IPS-20b (cell line): Measurements from ENCODE around the gene NCOA4.

Source experiments
- H3K27ac ChIP-seq: one replicate; pipeline ENCODE4 v1.5.1; 2013; ENCODE audit warnings: low read length
- H3K27me3 ChIP-seq: 2 replicates; pipeline ENCODE4 v1.6.1; 2013; ENCODE audit warnings: mild to moderate bottlenecking, low read length, inconsistent platforms; ENCODE audit not compliant: insufficient read depth
- H3K36me3 ChIP-seq: 2 replicates; pipeline ENCODE4 v1.6.1; 2013; ENCODE audit warnings: low read depth, mild to moderate bottlenecking, inconsistent platforms, low read length, moderate library complexity; ENCODE audit not compliant: insufficient read depth
- H3K4me1 ChIP-seq: 2 replicates; pipeline ENCODE4 v1.6.1; 2013; ENCODE audit warnings: mild to moderate bottlenecking, control low read depth, inconsistent platforms, low read length, moderate library complexity; ENCODE audit not compliant: insufficient read depth
- H3K4me3 ChIP-seq: 2 replicates; pipeline ENCODE4 v1.5.1; 2013; ENCODE audit warnings: mild to moderate bottlenecking, low read length, inconsistent platforms
- H3K9ac ChIP-seq: 2 replicates; pipeline ENCODE4 v1.6.1; 2013; ENCODE audit warnings: low read depth, mild to moderate bottlenecking, inconsistent platforms, low read length, moderate library complexity
- H3K9me3 ChIP-seq: 2 replicates; pipeline ENCODE4 v1.6.1; 2013; ENCODE audit warnings: mild to moderate bottlenecking, low read depth, low read length, inconsistent platforms; ENCODE audit not compliant: insufficient read depth

The NCOA4 gene

DNA sequence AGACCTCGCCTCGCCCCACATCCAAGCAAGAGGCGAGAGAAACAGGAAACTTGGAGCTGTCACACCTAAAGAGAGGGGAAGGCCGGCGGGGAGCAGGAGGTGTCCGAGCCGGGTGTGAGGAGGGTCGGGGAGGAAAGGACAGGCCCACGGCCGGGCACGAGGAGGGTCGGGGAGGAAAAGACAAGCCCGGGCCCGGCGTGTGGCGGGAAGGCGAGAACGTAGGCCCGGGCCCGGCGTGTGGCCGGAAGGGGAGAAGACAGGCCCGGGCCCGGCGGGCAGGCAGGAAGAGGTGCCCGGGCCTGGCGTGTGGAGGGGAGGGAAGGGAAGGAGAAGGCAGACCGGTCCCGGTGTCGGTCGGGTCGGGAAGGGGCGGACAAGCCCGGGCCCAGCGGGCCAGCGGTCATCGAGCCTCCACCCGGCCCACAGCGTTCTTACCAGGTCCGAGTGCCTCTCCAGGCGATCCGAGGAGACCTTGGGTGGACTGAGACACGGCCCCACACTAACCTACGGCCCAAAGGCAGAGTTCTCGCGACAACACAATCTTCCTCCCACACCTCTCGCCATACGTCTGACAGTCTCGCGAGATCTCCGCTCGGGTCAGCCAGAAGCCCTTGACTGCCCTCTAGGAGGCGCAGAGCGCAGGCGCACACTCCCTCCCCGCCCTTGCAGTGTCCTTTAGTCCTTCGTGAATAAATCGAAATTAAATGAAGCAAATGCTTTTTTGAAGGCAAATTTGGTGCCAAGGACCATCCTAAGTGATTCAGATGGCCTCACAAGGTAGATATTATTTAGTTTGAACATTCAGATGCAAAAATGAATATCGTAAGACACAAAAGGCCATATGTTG lies at the start of gene NCOA4:
TSS of gene NCOA4 (minus strand) at position 533 of the 847 bp plus-strand sequence. CDS start 13,943 bp downstream, outside the sequence.
- Histone ChIP-seq H3K4me3 (peak within 1 kb of the TSS; percentile 84), H3K27ac (no peak within 1 kb of the TSS), H3K36me3 (no peaks in the 10 kb centered on the region), H3K27me3 (no peaks in the 10 kb centered on the region), H3K9me3 (no peaks in the 10 kb centered on the region), H3K9ac (peak within 1 kb of the TSS; percentile 76), H3K4me1 (peaks cover 11% of the 10 kb centered on the region; the same call in 1 of the 2 replicates)

DNA sequence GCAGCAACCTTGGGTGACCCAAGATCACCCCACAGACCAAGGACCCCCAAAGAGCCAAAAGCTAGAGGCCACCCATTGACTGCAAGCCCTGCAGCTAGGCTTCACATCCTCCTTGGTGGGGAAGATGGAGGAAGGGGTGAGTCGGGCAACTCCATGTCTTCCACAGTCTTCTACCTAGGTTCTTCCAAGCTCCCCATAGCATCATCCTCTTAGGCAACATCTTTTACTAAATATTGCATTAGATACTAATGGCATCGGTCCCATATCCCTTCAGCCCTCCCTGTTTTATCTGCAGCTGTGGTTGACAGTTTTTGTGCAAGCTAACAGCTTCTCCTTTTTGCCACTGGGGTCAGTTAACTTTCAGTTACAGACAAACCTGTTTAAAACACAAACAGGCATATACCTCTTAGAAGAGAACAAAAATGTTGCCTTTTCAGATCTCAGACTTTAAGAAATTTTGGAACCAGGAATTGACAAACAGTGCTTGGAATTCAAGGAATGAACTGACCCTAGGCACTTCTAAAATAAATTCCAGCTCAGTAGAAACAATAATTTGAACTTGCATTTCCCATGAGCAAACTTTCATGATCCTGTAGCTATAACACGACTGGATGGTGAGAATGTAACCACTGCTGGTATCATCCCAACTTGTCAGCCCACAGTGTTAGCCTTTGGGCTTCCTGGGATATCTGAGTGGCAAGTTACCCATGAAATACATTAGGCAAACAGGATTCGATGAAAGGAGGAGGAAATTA lies 49.6 kb upstream of the NCOA4 start:
- H3K9me3 ChIP-seq = no peaks in the 10 kb centered on the region
- H3K27me3 ChIP-seq = no peaks in the 10 kb centered on the region
- no peak overlapping the region for H3K27ac ChIP-seq
- H3K36me3 ChIP-seq = no peaks in the 10 kb centered on the region
- H3K4me1 ChIP-seq = peaks cover 6% of the 10 kb centered on the region; the same call in 1 of the 2 replicates
- H3K9ac ChIP-seq = no peak overlapping the region
- no peak overlapping the region for H3K4me3 ChIP-seq

- no peaks in the 10 kb centered on the region for H3K36me3 ChIP-seq
- H3K4me1 ChIP-seq = peaks cover 6% of the 10 kb centered on the region; the same call in 1 of the 2 replicates
- H3K9me3 ChIP-seq = no peaks in the 10 kb centered on the region
- no peak overlapping the region for H3K4me3 ChIP-seq
- H3K27me3 ChIP-seq = no peaks in the 10 kb centered on the region
- no peak overlapping the region for H3K27ac ChIP-seq
- no peak overlapping the region for H3K9ac ChIP-seq
These were observed 47.4 kb upstream of the NCOA4 start for GRCh38 chr10:46077731-46078413.

- Histone ChIP-seq H3K36me3 (no peaks in the 10 kb centered on the region), H3K27ac (no peak overlapping the region), H3K9ac (no peak overlapping the region), H3K4me3 (no peak overlapping the region), H3K27me3 (no peaks in the 10 kb centered on the region), H3K9me3 (no peaks in the 10 kb centered on the region), H3K4me1 (peaks cover 6% of the 10 kb centered on the region; the same call in 1 of the 2 replicates)
These were observed 46.7 kb upstream of the NCOA4 start for GRCh38 chr10:46077141-46077554.

- no peak overlapping the region for H3K27ac ChIP-seq
- peaks cover 6% of the 10 kb centered on the region; the same call in 1 of the 2 replicates for H3K4me1 ChIP-seq
- no peaks in the 10 kb centered on the region for H3K9me3 ChIP-seq
These were observed 45.4 kb upstream of the NCOA4 start for GRCh38 chr10:46075869-46076268.

GRCh38 chr10:46074196-46074946 lies 43.9 kb upstream of the NCOA4 start:
- no peak overlapping the region for H3K9ac ChIP-seq
- H3K4me1 ChIP-seq = peaks cover 6% of the 10 kb centered on the region; the same call in 1 of the 2 replicates
- no peaks in the 10 kb centered on the region for H3K9me3 ChIP-seq
- H3K36me3 ChIP-seq = no peaks in the 10 kb centered on the region
- H3K27ac ChIP-seq = no peak overlapping the region
- H3K4me3 ChIP-seq = no peak overlapping the region
- no peaks in the 10 kb centered on the region for H3K27me3 ChIP-seq

More at GRCh38 chr10:46075869-46076268, 45.4 kb upstream of the NCOA4 start:
- H3K27me3 ChIP-seq = no peaks in the 10 kb centered on the region
- no peaks in the 10 kb centered on the region for H3K36me3 ChIP-seq
- H3K9ac ChIP-seq = no peak overlapping the region
- no peak overlapping the region for H3K4me3 ChIP-seq

GRCh38 chr10:46073564-46073963 lies 43.1 kb upstream of the NCOA4 start:
- Histone ChIP-seq H3K9ac (no peak overlapping the region), H3K4me3 (no peak overlapping the region), H3K27me3 (no peaks in the 10 kb centered on the region), H3K9me3 (no peaks in the 10 kb centered on the region), H3K27ac (no peak overlapping the region), H3K36me3 (no peaks in the 10 kb centered on the region), H3K4me1 (peaks cover 6% of the 10 kb centered on the region)

GRCh38 chr10:46070749-46071148 lies 40.3 kb upstream of the NCOA4 start:
- Histone ChIP-seq H3K4me3 (no peak overlapping the region), H3K9me3 (no peaks in the 10 kb centered on the region), H3K9ac (no peak overlapping the region), H3K4me1 (peaks cover 3% of the 10 kb centered on the region; the same call in 1 of the 2 replicates), H3K36me3 (no peaks in the 10 kb centered on the region), H3K27ac (no peak overlapping the region), H3K27me3 (no peaks in the 10 kb centered on the region)

DNA sequence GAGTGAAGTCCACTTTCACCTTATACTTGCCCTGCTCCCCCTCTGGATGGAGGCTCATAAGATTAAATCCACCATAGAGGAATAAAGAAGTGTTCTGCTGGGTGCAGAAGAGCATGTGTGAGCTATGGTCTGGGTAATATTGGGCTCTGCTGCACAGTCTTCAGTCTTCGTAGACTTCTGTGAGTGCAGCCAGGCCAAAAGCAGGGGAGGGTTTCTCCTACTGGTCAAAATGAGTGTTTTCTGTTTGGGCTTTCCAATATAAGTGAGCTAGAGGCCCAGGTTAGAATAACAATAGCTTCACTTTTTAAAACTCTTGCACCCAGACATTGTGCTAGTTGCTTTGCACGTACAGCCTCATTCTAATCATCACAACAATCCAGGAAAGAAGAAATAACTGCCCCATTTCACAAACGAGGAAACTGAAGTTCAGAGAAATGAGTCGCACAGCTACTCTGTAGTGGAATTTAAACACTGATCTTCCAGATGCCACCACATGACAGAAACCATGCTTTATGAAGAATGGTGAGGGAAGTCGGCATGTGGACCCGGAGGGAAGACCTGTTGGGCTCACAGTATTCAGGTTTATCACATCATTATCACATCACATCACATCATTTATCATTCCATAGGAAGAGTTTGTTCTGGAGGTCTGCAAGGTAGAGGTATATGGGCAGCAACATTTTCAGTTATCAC lies 39.5 kb upstream of the NCOA4 start:
- H3K27me3 ChIP-seq = no peaks in the 10 kb centered on the region
- no peak overlapping the region for H3K27ac ChIP-seq
- H3K4me1 ChIP-seq = peaks cover 3% of the 10 kb centered on the region; the same call in 1 of the 2 replicates
- H3K4me3 ChIP-seq = no peak overlapping the region
- no peak overlapping the region for H3K9ac ChIP-seq
- no peaks in the 10 kb centered on the region for H3K9me3 ChIP-seq
- H3K36me3 ChIP-seq = no peaks in the 10 kb centered on the region

- Histone ChIP-seq H3K27ac (no peak overlapping the region), H3K4me1 (peaks cover 3% of the 10 kb centered on the region; the same call in 1 of the 2 replicates), H3K4me3 (no peak overlapping the region), H3K9ac (no peak overlapping the region), H3K9me3 (no peaks in the 10 kb centered on the region), H3K27me3 (no peaks in the 10 kb centered on the region), H3K36me3 (no peaks in the 10 kb centered on the region)
These were observed 38.5 kb upstream of the NCOA4 start for GRCh38 chr10:46068905-46069304.
